AG04450 (cell line): ENCODE results near the gene TOMM22. TPM values are rescaled to one million over a fixed set of nuclear protein-coding genes. Genes with fewer than 3 reads are reported as not detected.

Source experiments
- CTCF ChIA-PET: fragments of 300-600, 350-600 bp; formaldehyde crosslinking; extraction: SDS; loops from one replicate; lab custom pipeline; 2022; ENCODE audit warnings: antibody characterized with exemption, inconsistent platforms; lab: Charles Lee
- POLR2A ChIA-PET: fragments of 350-600 bp; formaldehyde crosslinking; extraction: SDS; loops from one replicate; lab custom pipeline; 2021; ENCODE audit warnings: antibody characterized with exemption, inconsistent platforms; lab: Yijun Ruan, JAX
- DNase-seq: peaks from one replicate; pipeline ENCODE4 v3.0.0-alpha.2; 2011; ENCODE audit warnings: low read depth, low spot score
- H3K27ac ChIP-seq: one replicate; pipeline ENCODE4 v1.5.1; 2012; ENCODE audit warnings: low read depth, low read length, control low read depth
- H3K27me3 ChIP-seq: one replicate; pipeline ENCODE4 v1.6.0; 2012; ENCODE audit warnings: low read length; ENCODE audit not compliant: control insufficient read depth, insufficient read depth
- H3K4me3 ChIP-seq: 2 replicates; pipeline ENCODE4 v1.5.1; 2011; ENCODE audit warnings: mild to moderate bottlenecking, low read depth, low read length, control low read depth
- H3K9me3 ChIP-seq: 2 replicates; pipeline ENCODE4 v1.5.1; 2012; ENCODE audit warnings: low read length; ENCODE audit not compliant: control insufficient read depth, insufficient read depth
- CTCF ChIP-seq: IDR thresholded peaks from 2 replicates; pipeline ENCODE4 v1.5.1; 2011; ENCODE audit warnings: low read depth, low read length, control low read depth, inconsistent platforms
- polyA plus RNA-seq: library from polyadenylated mRNA; depleted of rRNA; stranded (reverse); fragments of >200 nt; gene quantifications from 2 replicates; pipeline ENCODE4 v1.2.3, GENCODE V29; 2011

TOMM22 gene
- polyA plus RNA-seq, 1 experiment: 68.9 TPM

- H3K27me3 ChIP-seq: no peaks in the 10 kb centered on the region
- no peak for DNase-seq
- H3K9me3 ChIP-seq: no peaks in the 10 kb centered on the region
- H3K4me3 ChIP-seq: peak overlapping the region; percentile 7; the same call in 1 of the 2 replicates
- CTCF ChIA-PET: interaction anchor here (3.9 kb wide), 1 partner anchor 15 kb away, joined by 22 read pairs; the partner anchor contains the start of gene TOMM22
- TF ChIP-seq CTCF: no peak
- POLR2A ChIA-PET: interaction anchor here (1.0 to 1.8 kb wide), 3 partner anchors 9 to 15 kb away, joined by 3 to 11 read pairs (median 3); partner anchors contain the start of genes GTPBP1 and TOMM22
- H3K27ac ChIP-seq: peak overlapping the region; percentile 68
Measured at GRCh38 chr22:38696606-38697424, 15.1 kb downstream of the TOMM22 start.

GRCh38 chr22:38697425-38698089 lies 15.8 kb downstream of the TOMM22 start:
- H3K4me3 ChIP-seq: no peak overlapping the region
- no peaks in the 10 kb centered on the region for H3K27me3 ChIP-seq
- CTCF ChIA-PET: interaction anchor here (1.5 to 3.9 kb wide), 2 partner anchors 16 to 645 kb away, joined by 4 to 22 read pairs; partner anchors contain the start of gene TOMM22
- peak overlapping the region; percentile 2 for H3K27ac ChIP-seq
- POLR2A ChIA-PET: interaction anchor here (1.0 to 1.8 kb wide), 3 partner anchors 9 to 16 kb away, joined by 3 to 11 read pairs (median 3); partner anchors contain the start of genes GTPBP1 and TOMM22
- no peaks in the 10 kb centered on the region for H3K9me3 ChIP-seq
- no peak for TF ChIP-seq CTCF
- DNase-seq: no peak

GRCh38 chr22:38698407-38699094 lies 16.8 kb downstream of the TOMM22 start:
- DNase-seq: no peak
- TF ChIP-seq CTCF: no peak
- ChIA-PET POLR2A (no interaction called here), CTCF (interaction anchor here (0.6 to 3.9 kb wide), 4 partner anchors 17 to 646 kb away, joined by 3 to 22 read pairs (median 4); partner anchors contain the start of gene TOMM22)
- Histone ChIP-seq H3K27ac (no peak overlapping the region), H3K4me3 (peak overlapping the region; percentile 85), H3K27me3 (no peaks in the 10 kb centered on the region), H3K9me3 (no peaks in the 10 kb centered on the region)

GRCh38 chr22:38699143-38699542 lies 17.4 kb downstream of the TOMM22 start:
- DNase-seq: no peak
- CTCF ChIA-PET: interaction anchor here (0.6 to 3.9 kb wide), 4 partner anchors 18 to 70 kb away, joined by 3 to 22 read pairs (median 4); partner anchors contain the start of gene TOMM22

More at GRCh38 chr22:38699143-38699542, 17.4 kb downstream of the TOMM22 start:
- H3K4me3 ChIP-seq: peak overlapping the region; percentile 85
- POLR2A ChIA-PET: interaction anchor here (0.5 to 1.1 kb wide), 3 partner anchors 13 to 219 kb away, joined by 3 to 7 read pairs (median 3); partner anchors contain the start of gene TOMM22
- no peaks in the 10 kb centered on the region for H3K9me3 ChIP-seq
- no peaks in the 10 kb centered on the region for H3K27me3 ChIP-seq
- no peak for TF ChIP-seq CTCF
- peak overlapping the region; percentile 31 for H3K27ac ChIP-seq
